HT-29 (cell line): ENCODE data around the gene VEGFB. TPM values are rescaled to one million over a fixed set of nuclear protein-coding genes. Genes with fewer than 3 reads are reported as not detected.

ENCODE experiments used
- DNase-seq: peaks from one replicate; pipeline ENCODE4 v3.0.0-alpha.2; 2015; ENCODE audit warnings: low spot score
- total RNA-seq: library from RNA; depleted of rRNA; stranded (reverse); fragments of >200 nt; shearing (Covaris generic); gene quantifications from 2 replicates; pipeline ENCODE4 v1.2.3, GENCODE V29; 2014

Gene VEGFB
- total RNA-seq, 1 experiment from 2014 or later, result 53.7 TPM

DNA sequence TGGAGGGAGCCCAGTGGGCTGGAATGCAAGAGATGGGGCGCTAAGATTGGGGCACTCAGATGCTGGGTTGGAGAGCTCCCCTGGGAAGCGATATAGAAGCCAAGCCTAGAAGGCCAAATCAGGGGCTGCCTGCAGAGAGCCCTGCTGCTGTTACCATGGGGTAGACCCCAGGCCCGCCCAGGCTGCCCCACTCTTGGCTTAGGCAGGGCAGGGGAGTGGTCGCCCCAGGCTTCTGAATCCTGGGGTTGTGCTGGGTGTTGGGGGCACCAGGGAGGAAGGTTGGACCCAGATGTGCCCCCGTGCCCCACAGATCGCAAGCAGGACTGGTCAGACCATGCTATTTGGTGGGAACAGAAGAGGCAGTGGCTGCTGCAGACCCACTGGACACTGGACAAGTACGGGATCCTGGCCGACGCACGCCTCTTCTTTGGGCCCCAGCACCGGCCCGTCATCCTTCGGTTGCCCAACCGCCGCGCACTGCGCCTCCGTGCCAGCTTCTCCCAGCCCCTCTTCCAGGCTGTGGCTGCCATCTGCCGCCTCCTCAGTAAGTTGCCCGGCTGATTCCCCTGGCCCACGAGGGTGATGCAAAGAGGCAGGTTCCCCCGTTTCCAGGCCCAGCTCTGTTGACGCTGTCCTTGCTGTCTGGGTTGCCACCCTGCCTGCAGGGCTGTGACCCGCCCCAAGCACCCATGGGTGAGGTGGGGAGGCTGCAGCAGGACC is 23.9 kb upstream of the VEGFB start:
- no peak for DNase-seq

DNA sequence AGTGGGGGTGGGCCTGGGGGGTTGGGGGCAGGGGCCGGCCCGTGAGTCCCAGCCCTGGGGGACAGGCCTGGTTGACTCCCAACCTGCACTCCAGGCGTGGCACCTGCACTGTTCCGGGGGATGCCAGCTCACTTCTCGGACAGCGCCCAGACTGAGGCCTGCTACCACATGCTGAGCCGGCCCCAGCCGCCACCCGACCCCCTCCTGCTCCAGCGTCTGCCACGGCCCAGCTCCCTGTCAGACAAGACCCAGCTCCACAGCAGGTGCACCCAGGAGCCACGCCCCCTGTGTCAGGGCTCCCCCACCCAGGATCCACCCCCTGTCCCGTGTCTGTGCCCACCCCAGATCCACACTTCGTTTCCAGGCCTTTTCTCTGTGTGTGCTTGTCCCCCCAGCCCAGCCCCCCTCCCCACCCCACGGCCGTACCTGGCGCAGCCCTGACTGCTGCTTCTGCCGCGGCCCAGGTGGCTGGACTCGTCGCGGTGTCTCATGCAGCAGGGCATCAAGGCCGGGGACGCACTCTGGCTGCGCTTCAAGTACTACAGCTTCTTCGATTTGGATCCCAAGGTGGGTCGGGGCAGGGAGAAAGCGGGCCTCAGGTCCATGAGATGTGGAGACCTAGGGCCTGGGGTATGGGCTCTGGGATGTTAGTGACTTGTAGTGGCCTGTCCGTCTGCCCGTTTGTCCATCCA is 23.1 kb upstream of the VEGFB start:
- no peak for DNase-seq

DNA sequence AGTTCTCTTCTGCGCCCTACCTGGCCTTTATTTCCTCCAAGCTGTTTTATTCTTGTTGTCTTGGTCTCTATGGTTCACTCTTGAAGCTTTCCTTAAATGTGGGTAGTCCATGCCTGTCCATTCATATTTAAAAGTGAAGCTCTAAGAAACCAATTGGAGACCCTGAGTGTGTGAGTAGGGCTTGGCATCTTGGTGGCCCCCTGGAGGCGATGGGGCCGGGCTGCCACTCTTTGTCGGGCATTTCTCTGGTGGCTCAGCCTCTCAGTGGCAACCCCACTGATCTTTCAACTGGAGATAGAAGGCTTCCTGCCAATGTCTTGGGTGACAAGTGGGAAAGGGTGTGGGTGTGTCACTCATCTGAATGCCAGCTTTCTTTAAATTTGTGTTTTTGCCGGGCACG is 17.5 kb upstream of the VEGFB start:
- DNase-seq, result no peak

DNA sequence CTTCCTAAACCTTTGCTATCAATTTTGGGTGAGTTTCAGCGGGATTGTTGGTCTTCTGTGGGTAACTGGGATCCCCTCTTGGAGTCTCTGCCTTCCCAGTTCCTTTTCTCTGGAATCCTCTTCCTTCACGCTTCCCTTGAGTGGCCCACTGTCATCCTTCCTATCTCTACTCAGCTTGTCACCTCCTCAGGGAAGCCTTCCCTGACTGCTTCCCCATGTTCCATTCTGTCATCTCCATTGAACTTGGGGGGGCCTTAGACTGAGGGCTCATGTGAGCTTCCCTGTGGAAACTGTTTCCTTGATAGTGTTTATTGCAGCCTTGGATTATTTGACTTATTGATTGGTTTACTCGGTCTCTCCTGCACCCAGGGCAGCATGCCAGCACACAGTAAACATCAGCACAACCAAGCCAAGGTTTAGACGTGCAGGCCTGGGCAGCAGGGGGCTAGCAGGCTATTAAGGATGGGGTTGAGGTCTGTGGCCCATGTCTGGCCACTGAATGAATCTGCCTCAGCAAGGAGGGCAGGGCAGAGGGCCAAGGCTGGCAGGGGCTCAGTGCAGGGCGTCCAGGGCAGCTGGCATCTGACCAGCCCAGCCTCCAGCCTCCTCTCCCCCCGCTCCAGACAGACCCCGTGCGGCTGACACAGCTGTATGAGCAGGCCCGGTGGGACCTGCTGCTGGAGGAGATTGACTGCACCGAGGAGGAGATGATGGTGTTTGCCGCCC is 15.6 kb upstream of the VEGFB start:
- no peak for DNase-seq

DNA sequence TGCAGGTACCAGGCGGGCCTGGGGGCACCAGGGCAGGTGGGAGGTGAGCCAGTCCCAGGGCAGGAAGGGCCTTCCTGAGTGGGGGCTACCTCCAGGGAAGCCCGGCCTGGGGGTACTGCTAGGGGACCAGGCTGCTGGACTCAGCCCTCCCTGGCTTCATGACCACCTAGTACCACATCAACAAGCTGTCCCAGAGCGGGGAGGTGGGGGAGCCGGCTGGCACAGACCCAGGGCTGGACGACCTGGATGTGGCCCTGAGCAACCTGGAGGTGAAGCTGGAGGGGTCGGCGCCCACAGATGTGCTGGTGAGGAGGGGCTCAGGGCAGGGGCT is 15.1 kb upstream of the VEGFB start:
- DNase-seq, result no peak

DNA sequence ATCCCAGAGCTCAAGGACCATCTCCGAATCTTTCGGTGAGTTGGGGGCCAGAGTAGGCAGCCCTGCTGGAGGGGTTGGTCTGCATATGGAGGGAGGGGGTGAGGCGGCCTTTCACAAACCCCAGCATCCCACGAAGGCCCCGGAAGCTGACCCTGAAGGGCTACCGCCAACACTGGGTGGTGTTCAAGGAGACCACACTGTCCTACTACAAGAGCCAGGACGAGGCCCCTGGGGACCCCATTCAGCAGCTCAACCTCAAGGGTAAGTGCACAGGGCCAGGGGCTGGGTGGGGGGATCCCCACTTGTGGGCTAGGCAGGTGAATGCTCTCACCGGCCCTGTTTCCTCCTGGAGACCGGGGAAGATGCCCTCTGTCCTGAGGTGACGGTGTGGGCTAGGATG is 14.6 kb upstream of the VEGFB start:
- DNase-seq, result no peak

DNA sequence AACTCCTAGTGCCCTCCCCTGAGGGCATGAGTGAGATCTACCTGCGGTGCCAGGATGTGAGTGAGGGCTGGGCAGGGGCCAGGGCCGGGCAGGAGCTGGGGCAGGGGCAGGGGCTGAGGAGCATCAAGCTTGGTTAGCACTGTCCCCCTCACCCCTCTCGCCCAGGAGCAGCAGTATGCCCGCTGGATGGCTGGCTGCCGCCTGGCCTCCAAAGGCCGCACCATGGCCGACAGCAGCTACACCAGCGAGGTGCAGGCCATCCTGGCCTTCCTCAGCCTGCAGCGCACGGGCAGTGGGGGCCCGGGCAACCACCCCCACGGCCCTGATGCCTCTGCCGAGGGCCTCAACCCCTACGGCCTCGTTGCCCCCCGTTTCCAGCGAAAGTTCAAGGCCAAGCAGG is 14.1 kb upstream of the VEGFB start:
- no peak for DNase-seq

DNA sequence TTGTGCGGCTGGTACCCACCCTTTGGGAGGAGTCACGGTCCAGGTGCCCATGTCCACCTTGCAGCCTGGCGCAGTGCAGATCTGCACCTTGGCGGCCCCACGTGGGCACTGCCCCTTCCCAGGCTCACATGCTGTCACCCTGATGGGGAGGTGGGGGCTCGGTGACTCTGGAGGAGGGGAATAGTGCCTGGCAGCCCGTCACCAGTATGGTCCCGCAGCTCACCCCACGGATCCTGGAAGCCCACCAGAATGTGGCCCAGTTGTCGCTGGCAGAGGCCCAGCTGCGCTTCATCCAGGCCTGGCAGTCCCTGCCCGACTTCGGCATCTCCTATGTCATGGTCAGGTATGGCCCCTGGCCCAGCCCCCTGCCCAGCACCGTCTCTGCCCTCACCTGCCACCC is 13.6 kb upstream of the VEGFB start:
- DNase-seq, result no peak

DNA sequence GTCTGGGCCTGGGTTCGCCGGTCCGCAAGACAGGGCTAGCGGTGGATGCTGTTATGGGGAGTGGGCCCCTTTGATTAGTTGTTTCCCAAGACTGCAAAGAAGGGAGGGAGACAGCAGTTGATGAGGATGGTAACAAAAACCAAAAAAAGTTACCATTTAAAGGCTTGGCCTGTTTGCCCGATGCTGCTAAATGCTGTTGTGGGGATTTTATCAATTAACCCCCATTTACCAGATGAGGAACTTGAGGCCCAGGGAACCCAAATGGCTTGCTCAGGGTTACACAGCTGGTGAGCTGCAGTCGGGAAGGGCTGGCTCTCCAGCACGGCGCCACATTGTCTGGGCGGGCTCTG is 11.8 kb upstream of the VEGFB start:
- DNase-seq, result no peak

DNA sequence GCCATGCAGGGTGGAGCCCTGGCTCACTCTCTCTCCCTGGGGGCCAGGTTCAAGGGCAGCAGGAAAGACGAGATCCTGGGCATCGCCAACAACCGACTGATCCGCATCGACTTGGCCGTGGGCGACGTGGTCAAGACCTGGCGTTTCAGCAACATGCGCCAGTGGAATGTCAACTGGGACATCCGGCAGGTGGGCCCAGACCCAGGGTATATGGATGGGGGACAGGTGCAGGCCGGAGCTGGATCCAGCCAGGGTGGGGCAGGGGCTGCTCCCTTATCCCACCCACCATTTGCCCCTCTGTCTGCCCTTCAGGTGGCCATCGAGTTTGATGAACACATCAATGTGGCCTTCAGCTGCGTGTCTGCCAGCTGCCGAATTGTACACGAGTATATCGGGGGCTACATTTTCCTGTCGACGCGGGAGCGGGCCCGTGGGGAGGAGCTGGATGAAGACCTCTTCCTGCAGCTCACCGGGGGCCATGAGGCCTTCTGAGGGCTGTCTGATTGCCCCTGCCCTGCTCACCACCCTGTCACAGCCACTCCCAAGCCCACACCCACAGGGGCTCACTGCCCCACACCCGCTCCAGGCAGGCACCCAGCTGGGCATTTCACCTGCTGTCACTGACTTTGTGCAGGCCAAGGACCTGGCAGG is 11.3 kb upstream of the VEGFB start:
- no peak for DNase-seq

DNA sequence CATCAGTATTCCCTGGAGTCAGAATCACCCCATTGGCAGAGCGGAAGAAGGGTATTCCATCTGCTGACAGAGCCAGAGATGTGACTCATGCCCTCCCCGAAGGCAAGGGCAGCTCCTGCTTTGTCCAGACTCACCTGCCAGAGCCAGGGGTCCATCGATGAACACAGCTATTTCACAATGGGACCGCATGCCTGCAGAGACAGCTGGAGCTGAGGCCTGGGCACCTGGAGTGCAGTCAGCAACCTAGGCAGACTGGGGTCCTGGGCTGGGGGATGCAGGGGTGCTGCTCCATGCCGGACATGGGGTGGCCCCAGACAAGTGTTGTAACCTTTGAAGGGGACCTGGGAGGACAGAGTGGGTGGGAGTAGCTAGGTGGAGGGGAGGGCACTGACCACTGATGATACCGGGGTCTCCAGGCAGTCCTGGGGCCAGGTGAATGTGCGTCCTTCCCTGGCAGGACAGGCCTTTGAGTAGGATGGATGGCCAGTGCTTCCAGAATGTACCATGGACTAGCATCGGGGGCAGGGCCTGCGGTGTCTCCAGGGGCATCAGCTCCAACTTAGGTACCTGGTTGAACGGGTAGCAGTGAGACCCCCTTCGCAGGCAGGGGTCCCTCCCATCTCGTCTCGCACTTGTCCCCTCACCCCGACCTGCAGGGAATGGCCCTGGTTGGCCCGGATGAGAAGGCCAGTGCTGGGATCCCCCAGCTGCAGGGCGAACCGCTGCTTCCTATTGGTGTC is 10.1 kb upstream of the VEGFB start:
- DNase-seq, result no peak

DNA sequence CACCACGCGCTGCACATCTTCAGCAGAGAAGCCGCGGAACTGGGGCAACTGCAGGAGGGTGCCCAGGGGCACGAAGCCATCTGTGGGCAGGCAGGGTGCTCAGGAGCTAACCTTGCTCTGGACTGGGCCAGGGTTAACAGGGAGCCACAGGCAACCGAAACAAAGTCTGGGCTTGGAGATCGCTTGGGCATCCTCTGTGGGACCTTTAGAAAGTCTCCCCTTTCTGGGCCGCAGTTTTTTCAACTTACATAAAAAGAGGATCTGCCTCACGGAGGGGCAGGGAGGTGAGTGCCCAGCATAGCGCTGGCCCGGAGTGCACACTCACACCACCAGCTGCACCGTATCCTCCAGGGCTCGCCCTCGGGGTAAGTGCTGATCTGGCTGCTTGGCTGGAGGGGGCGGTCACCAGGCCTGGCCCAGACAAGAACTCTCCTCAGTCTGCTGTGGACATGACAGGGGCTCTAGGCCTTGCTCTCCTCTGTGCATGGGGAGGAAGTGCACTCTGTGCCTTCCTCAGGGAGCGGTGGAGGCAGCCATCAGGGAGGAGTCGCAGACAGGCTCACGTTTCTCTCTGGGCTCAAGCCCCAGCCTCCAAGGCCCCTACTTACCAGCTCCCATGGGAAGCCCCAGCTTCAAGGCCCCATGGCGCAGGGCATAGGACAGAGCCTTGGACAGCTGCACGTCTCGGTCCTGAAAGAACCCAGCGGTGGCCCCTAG is 9.3 kb upstream of the VEGFB start:
- no peak for DNase-seq

DNA sequence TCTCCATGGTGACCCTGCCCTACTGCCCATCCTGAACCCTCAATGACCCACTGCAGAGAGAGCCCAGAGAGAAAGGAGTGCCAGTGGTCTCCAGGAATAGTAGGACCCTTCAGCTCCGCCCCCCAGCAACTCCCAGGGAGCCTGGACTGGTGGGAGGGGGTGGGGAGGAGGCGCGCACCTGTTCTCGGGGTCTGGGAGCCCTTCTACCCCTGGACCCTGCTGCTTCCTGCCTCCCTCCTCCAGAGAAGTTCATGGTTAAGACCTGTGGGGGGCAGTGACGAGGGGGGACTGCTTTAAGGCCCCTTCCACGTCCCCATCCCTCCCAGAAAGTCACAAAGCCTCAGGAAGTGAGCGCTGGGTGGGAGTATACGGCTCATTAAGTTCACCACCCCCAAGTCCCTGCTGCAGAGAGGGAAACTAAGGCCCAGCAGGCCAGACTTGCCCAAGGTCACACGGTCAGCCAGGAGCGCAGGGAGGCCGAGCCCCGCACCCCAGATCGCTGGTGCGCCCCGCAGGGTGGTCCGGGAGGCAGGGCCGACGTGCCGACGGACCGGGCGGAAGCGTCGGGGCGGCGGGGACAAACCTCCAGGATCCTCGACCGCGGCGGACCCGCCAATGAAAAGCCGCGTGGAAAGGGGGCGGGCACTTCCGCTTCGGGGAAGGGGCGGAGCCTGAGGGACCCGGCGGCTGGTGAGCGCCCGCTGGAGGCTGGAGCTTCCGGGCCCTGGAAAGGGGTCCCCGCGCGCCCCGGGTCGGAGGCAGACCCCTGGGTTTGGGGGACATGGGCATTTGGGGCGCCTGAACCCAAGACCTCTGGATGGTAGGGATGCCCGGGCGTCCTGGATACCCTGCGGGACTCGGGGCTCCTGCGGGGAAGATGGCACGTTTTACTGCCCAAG is 8.5 kb upstream of the VEGFB start, which contains the start of the genes NUDT22 and TRPT1:
Gene NUDT22 (plus strand): TSS at position 667 of the 899 bp plus-strand sequence. CDS start 379 bp downstream, outside the sequence.
Gene TRPT1 (minus strand): TSS at position 579 of the 899 bp plus-strand sequence. CDS start 326 bp downstream, at position 253.
- DNase-seq, result peak; percentile 94

DNA sequence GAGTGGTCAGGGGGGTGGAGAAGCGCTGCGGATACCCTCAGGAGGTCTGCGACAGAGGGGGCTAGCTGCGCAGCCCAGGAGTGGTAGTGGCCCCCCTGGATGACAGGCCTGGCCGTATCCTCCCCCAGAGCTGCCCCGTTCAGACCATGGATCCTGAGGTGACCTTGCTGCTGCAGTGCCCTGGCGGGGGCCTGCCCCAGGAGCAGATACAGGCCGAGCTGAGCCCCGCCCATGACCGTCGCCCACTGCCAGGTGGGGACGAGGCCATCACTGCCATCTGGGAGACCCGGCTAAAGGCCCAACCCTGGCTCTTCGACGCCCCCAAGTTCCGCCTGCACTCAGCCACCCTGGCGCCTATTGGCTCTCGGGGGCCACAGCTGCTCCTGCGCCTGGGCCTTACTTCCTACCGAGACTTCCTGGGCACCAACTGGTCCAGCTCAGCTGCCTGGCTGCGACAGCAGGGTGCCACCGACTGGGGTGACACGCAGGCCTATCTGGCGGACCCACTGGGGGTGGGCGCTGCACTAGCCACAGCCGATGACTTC is 7.8 kb upstream of the VEGFB start:
- DNase-seq, result peak; percentile 59

DNA sequence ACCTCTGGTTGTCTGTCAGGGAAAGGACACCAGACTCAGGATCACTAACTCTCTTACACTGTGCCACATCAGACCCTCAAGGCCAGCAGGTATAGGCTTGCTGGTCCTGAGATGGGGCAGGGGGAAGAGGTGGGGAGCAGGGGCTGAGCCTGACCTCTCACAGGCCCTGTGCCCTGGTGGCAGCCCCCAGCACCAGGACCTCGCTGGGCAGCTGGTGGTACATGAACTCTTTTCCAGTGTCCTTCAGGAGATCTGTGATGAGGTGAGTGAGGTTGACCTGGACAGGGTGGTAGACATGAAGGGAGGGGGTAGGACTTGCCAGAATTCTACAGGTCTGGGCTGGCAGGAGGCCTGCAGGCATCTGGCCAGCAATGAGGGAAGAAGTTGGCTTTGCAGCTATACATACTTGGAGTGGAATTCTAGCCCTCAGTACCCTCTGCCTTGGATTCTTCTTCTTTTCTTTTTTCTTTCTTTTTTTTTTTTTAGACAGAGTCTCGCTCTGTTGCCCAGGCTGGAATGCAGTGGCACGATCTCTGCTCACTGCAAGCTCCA is 6.9 kb upstream of the VEGFB start:
- DNase-seq, result no peak

DNA sequence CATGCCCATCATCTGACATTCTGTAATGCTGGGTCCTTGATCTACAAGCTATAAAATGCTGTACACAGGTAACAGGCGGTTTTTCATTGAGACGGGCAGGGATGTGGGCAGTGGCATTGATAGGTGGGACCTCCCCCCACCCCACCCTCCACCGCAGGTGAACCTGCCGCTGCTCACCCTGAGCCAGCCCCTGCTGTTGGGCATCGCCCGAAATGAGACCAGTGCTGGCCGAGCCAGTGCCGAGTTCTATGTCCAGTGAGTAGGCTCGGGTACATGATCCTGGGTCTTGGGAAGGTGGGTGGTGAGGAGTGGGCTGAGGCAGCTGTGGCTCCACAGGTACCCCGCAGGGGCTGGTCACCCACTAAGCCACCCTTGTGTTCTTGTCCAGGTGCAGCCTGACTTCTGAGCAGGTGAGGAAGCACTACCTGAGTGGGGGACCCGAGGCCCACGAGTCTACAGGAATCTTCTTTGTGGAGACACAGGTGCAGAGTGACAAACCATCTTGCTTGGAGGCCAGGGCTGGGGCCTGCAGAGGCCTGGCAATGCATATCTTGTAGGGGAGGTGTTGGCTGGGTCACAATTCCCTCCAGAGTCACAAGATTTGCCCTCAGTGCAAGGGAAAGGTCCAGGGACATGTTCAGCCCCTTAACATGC is 5.2 kb upstream of the VEGFB start:
- DNase-seq, result no peak

DNA sequence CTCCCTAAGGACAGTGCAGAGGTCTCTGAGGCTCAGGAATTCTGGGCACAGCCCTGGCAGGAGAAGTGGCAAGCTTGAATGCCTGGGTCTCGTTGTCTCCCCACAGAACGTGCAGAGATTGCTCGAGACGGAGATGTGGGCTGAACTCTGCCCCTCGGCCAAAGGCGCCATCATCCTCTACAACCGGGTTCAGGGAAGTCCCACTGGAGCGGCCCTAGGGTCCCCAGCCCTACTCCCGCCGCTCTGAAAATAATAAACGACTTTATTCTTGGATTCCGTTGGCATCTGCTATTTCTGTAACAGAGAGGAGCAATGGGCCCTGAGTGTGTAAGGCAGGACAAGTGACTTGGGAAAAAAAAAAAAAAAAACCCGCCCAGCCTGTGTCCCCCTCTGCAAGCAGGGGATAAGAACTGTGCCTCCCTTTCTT is 4.6 kb upstream of the VEGFB start:
- no peak for DNase-seq

DNA sequence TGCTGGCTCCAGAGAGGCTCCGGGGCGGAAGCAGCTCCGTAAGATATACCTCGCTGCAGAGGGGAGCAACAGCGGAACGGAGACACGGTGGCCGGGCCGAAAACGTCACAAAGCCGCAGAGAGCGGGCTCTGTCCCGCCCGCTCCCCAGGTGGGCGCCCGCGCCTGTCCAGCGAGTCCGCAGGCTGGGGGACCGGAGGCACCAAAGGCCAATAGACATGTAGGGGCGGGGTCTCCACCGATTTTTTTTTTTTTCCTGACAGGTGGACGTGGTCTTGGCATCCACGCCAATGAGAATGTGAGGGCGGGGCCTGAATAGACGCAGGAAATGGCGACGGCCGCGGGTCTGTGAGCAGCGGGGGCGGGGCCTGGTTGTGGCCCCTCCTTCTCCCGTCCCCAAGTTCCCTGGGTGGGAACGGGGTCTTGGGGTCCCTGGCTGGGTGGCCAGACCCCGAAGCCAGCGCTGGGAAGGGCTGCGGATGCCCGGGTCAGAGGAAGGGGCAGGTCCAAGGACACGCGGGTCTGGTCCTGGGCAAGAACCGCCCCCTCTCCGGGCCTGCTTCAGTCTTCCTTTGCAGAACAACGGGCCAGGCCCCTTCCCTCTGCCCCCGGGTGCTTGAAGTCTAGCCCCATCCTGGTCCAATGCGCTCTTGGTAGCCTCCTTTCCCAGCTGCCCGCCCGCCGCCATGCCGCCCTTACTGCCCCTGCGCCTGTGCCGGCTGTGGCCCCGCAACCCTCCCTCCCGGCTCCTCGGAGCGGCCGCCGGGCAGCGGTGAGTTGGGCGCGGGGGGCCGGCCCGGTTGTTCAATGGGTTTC is 4.0 kb upstream of the VEGFB start, which contains the start of gene DNAJC4:
Gene DNAJC4 (plus strand): TSS at position 378 of the 814 bp plus-strand sequence. CDS start 307 bp downstream, at position 685.
- peak; percentile 93 for DNase-seq
